ENCODE data around the gene MROH2A.

- TF ChIP-seq CTCF (tag by site-specific recombination; IDR thresholded peaks at IDR 0.05) (no peak), ZNF335 (tag by site-specific recombination; conservative IDR thresholded peaks at IDR 0.05) (no peak), ZNF248 (tag by site-specific recombination; IDR thresholded peaks at IDR 0.05) (no peak), ZNF121 (tag by site-specific recombination; IDR thresholded peaks at IDR 0.05) (no peak), ZNF792 (tag by site-specific recombination; IDR thresholded peaks at IDR 0.05) (no peak), ZNF223 (tag by site-specific recombination; IDR thresholded peaks at IDR 0.05) (no peak), ZNF600 (tag by site-specific recombination; IDR thresholded peaks at IDR 0.05) (no peak), ZNF140 (tag by site-specific recombination; IDR thresholded peaks at IDR 0.05) (no peak), ZNF354C (tag by site-specific recombination; IDR thresholded peaks at IDR 0.05; ENCODE audit: borderline replicate concordance, low read depth) (no peak)
Observed at GRCh38 chr2:233811087-233811486, 33.0 kb downstream of the MROH2A start.

Data from HEK293 (cell line).